Peyer's patch (tissue), 4 donors: ENCODE results near the gene ARPC1B. TPM values are rescaled to one million over a fixed set of nuclear protein-coding genes. Genes with fewer than 3 reads are reported as not detected.
A peak's percentile ranks its signal among the peaks of the same experiment; 100 is the strongest.
"Not testable (repeated sequence)": the region's sequence is repeated elsewhere in the genome, so short reads cannot be mapped to it uniquely, and the experiment has no call there.

ENCODE experiments used
- DNase-seq, 3 donors: peaks; one replicate each; pipeline ENCODE4 v3.0.0-alpha.2; 2017 to 2019
- H3K27ac ChIP-seq, 4 donors: fragments of 200-600 bp; sonication (generic); one replicate each; pipeline ENCODE4 v1.5.1; 2016 to 2019
- H3K27me3 ChIP-seq, 2 donors: fragments of 200-600 bp; sonication (generic); one replicate each; pipeline ENCODE4 v1.5.1; 2019
- H3K36me3 ChIP-seq, 3 donors: fragments of 200-600 bp; sonication (generic); one replicate each; pipeline ENCODE4 v1.5.1; 2016 to 2019
- H3K4me1 ChIP-seq, 4 donors: fragments of 200-600 bp; sonication (generic); one replicate each; pipeline ENCODE4 v1.5.1; 2016 to 2019
- H3K4me3 ChIP-seq, 4 donors: fragments of 200-600 bp; sonication (generic); 1 replicate in 3 of 4; 2 replicates in 1 of 4; pipeline ENCODE4 v1.5.1; 2016 to 2019; ENCODE audit warnings: mild to moderate bottlenecking in 1 of 4
- H3K9me3 ChIP-seq, 4 donors: fragments of 200-600 bp; sonication (generic); one replicate each; pipeline ENCODE4 v1.5.1; 2016 to 2019; ENCODE audit warnings: mild to moderate bottlenecking in 1 of 4
- POLR2A ChIP-seq, 2 donors: fragments of 450-650 bp; IDR thresholded peaks; one replicate each; pipeline ENCODE4 v1.5.1; 2017; ENCODE audit warnings: antibody characterized with exemption in 2 of 2, mild to moderate bottlenecking in 2 of 2, moderate library complexity in 2 of 2
- total RNA-seq, 4 donors: library from RNA; depleted of rRNA; stranded (reverse); fragments of >200 nt; gene quantifications; one replicate each; pipeline ENCODE4 v1.1.0, GENCODE V29; 2016
- TF ChIP-seq, protein P1 (sequence below), 6 experiments: fragments of 450-650 bp in 4 of 6; fragments of 200-600 bp in 2 of 6; sonication (generic) in 1 of 6; IDR thresholded peaks; one replicate each; pipeline ENCODE4 v1.5.1; 2017 to 2019; ENCODE audit warnings: antibody characterized with exemption in 6 of 6, mild to moderate bottlenecking in 3 of 6, moderate library complexity in 1 of 6

The ARPC1B gene
- total RNA-seq, 4 donors from 2014 or later: 228 to 386 (median 343) TPM

DNA sequence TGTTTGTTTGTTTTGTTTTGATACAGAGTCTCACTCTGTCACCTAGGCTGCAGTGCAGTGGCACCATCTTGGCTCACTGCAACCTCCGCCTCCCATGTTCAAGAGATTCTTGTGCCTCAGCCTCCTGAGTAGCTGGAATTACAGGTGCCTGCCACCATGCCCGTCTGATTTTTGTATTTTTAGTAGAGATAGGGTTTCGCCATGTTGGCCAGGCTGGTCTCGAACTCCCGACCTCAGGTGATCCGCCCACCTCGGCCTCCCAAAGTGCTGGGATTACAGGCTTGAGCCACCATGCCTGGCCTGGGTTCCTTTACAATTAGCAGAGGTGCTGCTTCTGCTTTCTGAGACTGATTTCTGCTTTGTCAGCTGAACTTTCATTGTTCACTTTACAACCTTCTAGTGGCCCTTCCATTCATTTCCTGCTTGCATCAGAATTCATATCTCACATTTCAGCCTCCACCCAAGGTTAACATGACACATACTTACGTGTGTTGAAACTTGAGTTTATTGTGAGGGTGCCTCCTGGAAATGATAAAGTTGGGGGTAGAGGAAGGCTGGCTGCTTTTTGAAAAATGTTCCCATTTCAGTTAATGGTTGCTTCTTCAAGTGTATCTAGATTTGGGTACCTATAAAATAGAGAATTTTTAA is 44.1 kb upstream of the ARPC1B start:
- DNase-seq: peak in 1 of 3 donors; percentile 63
- not testable (repeated sequence) for H3K9me3 ChIP-seq, H3K27me3 ChIP-seq, H3K4me3 ChIP-seq
- peaks cover 0 to 46% (median 7%) of the 10 kb centered on the region in 4 donors for H3K4me1 ChIP-seq
- peak overlapping the region in 3 of 4 donors; percentile 37 to 88 (median 62) for H3K27ac ChIP-seq
- peaks cover 0 to 28% (median 0%) of the 10 kb centered on the region in 3 donors for H3K36me3 ChIP-seq
- TF ChIP-seq POLR2A (IDR thresholded peaks at IDR 0.05): peak in 1 of 2 donors; percentile 56

DNA sequence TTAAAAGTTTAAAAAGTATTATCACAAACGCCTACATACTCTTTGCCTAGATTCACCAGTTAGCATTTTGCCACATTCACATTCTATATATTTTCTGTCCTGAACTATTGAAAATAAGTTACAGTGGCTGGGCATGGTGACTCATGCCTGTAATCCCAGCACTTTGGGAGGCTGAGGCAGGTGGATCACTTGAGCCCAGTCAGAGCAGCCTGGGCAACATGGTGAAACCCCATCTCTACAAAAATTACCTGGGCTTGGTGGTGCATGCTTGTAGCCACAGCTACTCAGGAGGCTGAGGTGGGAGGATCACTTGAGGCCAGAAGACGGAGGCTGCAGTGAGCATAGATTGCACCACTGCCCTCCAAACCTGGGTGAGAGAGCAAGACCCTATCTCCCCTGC is 43.5 kb upstream of the ARPC1B start:
- peaks cover 0 to 46% (median 7%) of the 10 kb centered on the region in 4 donors for H3K4me1 ChIP-seq
- TF ChIP-seq, protein P1, sequence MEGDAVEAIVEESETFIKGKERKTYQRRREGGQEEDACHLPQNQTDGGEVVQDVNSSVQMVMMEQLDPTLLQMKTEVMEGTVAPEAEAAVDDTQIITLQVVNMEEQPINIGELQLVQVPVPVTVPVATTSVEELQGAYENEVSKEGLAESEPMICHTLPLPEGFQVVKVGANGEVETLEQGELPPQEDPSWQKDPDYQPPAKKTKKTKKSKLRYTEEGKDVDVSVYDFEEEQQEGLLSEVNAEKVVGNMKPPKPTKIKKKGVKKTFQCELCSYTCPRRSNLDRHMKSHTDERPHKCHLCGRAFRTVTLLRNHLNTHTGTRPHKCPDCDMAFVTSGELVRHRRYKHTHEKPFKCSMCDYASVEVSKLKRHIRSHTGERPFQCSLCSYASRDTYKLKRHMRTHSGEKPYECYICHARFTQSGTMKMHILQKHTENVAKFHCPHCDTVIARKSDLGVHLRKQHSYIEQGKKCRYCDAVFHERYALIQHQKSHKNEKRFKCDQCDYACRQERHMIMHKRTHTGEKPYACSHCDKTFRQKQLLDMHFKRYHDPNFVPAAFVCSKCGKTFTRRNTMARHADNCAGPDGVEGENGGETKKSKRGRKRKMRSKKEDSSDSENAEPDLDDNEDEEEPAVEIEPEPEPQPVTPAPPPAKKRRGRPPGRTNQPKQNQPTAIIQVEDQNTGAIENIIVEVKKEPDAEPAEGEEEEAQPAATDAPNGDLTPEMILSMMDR (IDR thresholded peaks at IDR 0.05): no peak
- TF ChIP-seq POLR2A (IDR thresholded peaks at IDR 0.05): no peak
- peaks cover 0 to 34% (median 0%) of the 10 kb centered on the region in 3 donors for H3K36me3 ChIP-seq
- H3K9me3 ChIP-seq: no peaks in the 10 kb centered on the region
- no peak for DNase-seq
- H3K27ac ChIP-seq: peak overlapping the region in 3 of 4 donors; percentile 37 to 88 (median 62)
- H3K4me3 ChIP-seq: no peak overlapping the region
- H3K27me3 ChIP-seq: no peaks in the 10 kb centered on the region

DNA sequence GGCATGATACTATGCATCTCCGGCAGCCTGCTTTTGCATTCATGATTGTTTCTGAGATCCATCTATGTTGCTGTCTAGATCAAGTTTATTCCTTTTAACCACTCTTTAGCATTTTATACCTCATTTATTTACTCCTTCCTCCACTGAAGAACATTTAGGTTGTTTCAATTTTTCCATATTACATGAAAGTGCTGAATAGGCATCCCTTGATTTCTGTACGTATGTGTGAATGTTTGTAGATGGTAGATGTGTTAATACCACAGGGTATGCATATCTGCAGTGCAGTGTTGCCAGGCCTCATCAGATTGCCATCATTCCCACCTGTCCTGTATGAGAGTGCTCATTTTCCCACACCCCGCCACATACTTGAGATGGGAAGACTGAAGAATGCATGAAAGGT is 34.9 kb upstream of the ARPC1B start:
- H3K4me1 ChIP-seq: no peaks in the 10 kb centered on the region
- peaks cover 0 to 98% (median 4%) of the 10 kb centered on the region in 3 donors for H3K36me3 ChIP-seq

DNA sequence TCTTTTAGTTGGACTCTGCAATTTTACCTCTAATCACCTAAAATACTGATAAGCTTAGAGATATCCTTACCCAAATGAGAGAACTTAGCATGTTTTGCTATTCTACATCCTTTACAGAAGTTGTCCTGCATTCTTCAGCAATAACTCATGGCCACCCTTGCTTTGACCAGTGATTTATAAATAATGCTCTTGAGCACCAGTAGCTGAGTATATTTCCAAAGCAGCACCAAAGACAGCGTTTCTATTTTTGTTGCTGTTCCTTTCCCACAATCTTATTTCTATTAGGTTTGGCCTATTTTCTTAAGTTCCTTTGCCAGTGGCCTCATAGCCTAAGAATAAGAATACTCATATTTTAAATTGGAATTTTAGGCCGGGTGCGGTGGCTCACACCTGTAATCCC is 33.9 kb upstream of the ARPC1B start:
- no peak overlapping the region for H3K27ac ChIP-seq
- H3K9me3 ChIP-seq: no peaks in the 10 kb centered on the region
- TF ChIP-seq POLR2A (IDR thresholded peaks at IDR 0.05): no peak
- TF ChIP-seq, protein P1 (IDR thresholded peaks at IDR 0.05): no peak
- no peaks in the 10 kb centered on the region for H3K4me1 ChIP-seq
- peaks cover 0 to 97% (median 4%) of the 10 kb centered on the region in 3 donors for H3K36me3 ChIP-seq
- H3K4me3 ChIP-seq: no peak overlapping the region
- DNase-seq: no peak
- no peaks in the 10 kb centered on the region for H3K27me3 ChIP-seq

More for the DNA sequence above, 34.9 kb upstream of the ARPC1B start:
- no peak overlapping the region for H3K4me3 ChIP-seq
- no peaks in the 10 kb centered on the region for H3K27me3 ChIP-seq
- H3K27ac ChIP-seq: no peak overlapping the region
- no peak for TF ChIP-seq POLR2A (IDR thresholded peaks at IDR 0.05)
- no peaks in the 10 kb centered on the region for H3K9me3 ChIP-seq
- no peak for DNase-seq

DNA sequence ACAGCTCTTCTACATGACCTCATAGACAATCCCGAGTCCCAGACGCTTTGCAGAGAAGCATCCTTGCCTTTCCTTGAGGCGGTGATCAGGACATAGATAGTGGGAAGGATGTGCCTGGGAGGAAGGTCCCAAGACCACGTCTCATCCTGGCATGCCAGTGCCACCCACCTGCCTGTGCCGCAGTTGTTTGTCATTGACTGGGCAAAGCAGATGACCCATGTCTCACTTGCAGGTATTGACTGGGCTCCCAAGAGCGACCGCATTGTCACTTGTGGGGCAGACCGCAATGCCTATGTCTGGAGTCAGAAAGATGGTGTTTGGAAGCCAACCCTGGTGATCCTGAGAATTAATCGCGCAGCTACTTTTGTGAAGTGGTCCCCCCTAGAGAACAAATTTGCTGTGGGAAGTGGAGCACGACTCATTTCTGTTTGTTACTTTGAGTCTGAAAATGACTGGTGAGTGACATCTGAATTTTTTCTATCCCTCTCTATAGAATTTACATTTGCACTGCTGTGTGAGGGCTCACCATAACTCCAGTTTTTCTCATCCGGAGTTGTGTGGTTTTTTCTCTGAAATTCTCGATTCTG is 30.4 kb upstream of the ARPC1B start:
- H3K27me3 ChIP-seq: no peaks in the 10 kb centered on the region
- no peaks in the 10 kb centered on the region for H3K9me3 ChIP-seq
- H3K27ac ChIP-seq: no peak overlapping the region
- TF ChIP-seq, protein P1 (IDR thresholded peaks at IDR 0.05): no peak
- TF ChIP-seq POLR2A (IDR thresholded peaks at IDR 0.05): no peak
- H3K4me1 ChIP-seq: no peaks in the 10 kb centered on the region
- peaks cover 0 to 97% (median 4%) of the 10 kb centered on the region in 3 donors for H3K36me3 ChIP-seq
- H3K4me3 ChIP-seq: no peak overlapping the region
- DNase-seq: no peak

DNA sequence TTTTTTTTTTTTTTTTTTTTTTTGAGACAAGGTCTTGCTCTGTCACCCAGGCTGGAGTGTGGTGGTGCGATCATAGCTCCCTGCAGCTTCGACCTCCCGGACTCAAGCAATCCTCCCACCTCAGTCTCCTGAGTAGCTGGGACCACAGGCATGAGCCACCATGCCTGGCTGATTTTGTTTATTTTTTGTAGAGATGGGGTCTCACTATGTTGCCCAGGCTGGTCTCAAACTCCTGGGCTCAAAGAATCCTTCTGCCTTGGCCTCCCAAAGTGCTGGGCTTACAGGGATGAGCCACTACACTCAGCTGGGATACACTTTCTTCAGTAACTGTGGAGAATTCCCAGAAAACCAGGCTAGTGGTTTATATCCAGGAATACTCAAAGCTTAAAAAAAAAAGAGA is 23.9 kb upstream of the ARPC1B start:
- not testable (repeated sequence) for H3K27me3 ChIP-seq, H3K9me3 ChIP-seq, H3K4me3 ChIP-seq, H3K27ac ChIP-seq, H3K4me1 ChIP-seq
- H3K36me3 ChIP-seq: peaks cover 0 to 100% (median 0%) of the 10 kb centered on the region in 3 donors
- DNase-seq: peak in 1 of 3 donors; percentile 35

DNA sequence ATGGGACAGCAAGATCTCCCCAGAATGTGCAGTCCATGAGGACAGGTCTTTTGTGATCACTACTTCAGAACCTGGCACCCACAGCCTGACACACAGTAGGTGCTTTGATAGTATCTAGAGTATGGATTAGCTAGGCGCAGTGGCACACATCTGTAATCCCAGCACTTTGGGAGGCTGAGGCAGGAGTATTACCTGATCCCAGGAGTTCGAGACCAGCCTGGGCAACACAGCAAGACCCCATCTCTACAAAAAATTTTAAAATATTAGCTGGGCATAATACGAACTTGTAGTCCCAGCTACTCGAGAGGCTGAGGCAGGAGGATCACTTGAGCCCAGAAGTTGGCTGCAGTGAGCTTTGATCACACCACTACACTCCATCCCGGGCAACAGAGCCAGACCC is 22.3 kb upstream of the ARPC1B start:
- H3K27me3 ChIP-seq: no peaks in the 10 kb centered on the region
- no peaks in the 10 kb centered on the region for H3K4me1 ChIP-seq
- peaks cover 0 to 100% (median 0%) of the 10 kb centered on the region in 3 donors for H3K36me3 ChIP-seq
- no peak for DNase-seq
- no peak overlapping the region for H3K4me3 ChIP-seq
- H3K27ac ChIP-seq: no peak overlapping the region
- no peak for TF ChIP-seq POLR2A (IDR thresholded peaks at IDR 0.05)
- TF ChIP-seq, protein P1 (IDR thresholded peaks at IDR 0.05): no peak
- H3K9me3 ChIP-seq: no peaks in the 10 kb centered on the region
